HG03432 (cell line): ENCODE results near the gene GOLGA6L2.
"Not testable (repeated sequence)": the region's sequence is repeated elsewhere in the genome, so short reads cannot be mapped to it uniquely, and the experiment has no call there.

Experiments used
- ATAC-seq: cut with Tn5 transposase; IDR thresholded peaks from one replicate; pipeline ENCODE4 v1.9.1; 2021; ENCODE audit warnings: mild to moderate bottlenecking, moderate library complexity; ENCODE audit not compliant: unreplicated experiment

The GOLGA6L2 gene

DNA sequence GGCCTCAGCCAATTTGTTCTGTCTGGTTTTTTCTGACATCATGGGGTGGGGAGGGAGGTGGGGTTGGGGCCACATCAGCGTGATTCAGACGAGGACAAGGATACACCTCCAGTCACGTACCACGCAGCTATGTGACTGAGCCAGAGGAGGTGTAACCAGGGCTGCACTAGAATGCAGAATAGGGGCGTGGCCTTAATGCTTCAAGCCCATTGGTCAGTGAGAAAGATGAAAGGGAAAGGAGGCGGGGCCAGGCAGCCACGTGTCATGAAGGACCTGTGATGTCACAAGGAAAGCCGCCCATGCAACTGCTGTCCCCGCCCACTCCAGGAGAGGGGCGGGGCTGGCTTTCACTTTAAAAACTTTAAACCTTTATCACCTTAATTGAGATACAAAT is at the start of gene GOLGA6L2:
GOLGA6L2 (minus strand) TSS at position 137 of the 394 bp plus-strand sequence; CDS start at position 75, 62 bp downstream.
- no peak for ATAC-seq

DNA sequence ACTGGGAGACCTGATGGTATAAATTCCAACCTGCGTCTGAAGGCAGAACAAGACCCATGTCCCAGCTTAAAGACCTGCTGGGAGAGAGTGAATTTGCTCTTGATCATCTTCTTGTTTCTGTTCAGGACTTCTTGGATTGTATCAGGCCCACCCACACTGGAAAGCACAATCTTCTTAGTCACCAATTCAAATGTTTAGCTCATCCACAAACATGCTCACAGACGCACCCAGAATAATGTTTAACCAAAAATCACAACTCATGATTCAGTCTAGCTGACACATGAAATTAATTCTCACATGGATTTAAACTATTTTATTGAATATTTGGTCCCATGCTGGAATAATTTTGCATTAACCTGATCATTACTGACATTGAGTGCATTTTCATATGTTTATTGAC is 37.8 kb upstream of the GOLGA6L2 start:
- ATAC-seq = no peak

GRCh38 chr15:23483821-23484299 is 36.8 kb upstream of the GOLGA6L2 start:
- ATAC-seq = no peak

GRCh38 chr15:23482764-23483489 is 35.9 kb upstream of the GOLGA6L2 start:
- ATAC-seq = no peak

- ATAC-seq = no peak
Measured at GRCh38 chr15:23482228-23482627, 35.2 kb upstream of the GOLGA6L2 start.

DNA sequence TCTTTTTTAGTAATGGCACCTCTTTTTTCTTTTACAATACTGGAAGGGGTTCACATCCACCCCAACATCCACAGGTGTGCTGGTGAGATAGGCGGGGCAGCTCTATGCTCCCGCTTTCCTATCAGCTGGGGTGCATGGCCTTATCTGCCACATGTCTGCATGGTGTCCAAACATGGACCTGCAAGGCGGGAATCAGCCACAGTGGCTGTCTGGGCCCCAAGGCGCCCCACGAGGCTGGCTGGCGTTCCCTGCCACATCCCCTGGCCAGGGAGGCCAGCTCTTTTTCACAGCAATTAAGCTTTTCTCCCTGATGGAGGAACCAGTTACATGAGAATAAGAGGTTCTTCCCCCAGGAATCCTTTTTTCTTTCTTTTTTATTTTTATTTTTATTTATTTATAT is 30.9 kb upstream of the GOLGA6L2 start:
- no peak for ATAC-seq

DNA sequence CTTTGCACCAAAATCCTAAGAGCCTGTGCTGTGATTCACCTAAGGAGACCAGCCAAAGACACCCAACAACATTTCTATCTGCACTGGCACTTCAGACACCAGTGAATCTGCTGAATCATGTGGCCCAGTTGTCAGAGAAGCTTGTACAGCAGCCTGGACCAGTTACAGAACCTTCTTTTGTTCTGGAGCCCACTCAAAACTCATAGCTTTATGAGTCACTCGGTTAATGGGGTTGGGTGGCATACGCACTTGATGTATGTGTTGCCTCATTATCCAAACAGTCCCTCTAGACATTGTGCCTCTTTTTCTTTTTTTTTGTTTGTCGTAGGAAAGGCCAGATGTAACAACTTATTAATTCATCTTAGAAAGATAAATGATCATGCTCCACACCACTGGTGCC is 25.6 kb upstream of the GOLGA6L2 start:
- ATAC-seq = no peak

DNA sequence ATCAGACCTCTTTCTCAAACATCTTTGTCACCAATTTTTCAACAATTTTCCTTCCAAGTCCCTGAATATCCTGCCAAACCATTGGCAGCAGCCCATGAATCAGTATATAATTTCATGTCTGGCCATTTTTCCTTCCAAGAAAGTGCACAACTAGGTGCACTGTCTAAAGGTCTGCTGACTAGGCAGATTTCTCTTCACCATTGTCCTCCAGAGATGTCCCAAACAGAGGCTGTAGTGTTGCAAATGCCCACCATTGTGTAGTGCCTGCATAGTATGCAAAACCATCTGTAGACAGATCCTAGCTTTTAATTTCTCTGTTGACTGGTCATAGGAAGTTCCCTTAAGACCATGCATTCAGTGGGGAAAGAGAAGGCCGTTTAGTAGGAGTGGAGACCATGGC is 25.0 kb upstream of the GOLGA6L2 start:
- ATAC-seq = no peak

DNA sequence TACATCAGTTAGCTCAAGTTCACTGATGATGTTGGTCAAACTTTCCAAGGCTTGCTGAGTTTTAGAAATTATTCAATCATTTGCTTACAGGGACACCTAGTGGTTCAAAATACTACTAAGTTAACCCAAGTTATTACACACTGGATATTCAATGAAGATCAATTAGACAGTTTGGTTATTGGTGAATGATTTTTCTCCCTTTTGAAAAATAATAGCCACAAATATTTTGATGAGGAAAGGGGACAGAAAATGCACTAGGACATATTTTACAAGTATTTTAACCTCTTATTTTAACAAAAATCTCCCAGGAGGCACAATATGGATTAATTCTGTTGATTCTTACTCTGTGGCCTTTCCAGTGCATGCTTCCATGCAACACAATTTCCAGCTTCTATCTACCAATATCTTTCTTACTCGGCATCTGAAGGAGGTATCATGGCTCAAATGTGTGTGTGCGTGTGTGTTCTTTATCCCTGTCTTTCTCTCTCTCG is 20.1 kb upstream of the GOLGA6L2 start:
- no peak for ATAC-seq

DNA sequence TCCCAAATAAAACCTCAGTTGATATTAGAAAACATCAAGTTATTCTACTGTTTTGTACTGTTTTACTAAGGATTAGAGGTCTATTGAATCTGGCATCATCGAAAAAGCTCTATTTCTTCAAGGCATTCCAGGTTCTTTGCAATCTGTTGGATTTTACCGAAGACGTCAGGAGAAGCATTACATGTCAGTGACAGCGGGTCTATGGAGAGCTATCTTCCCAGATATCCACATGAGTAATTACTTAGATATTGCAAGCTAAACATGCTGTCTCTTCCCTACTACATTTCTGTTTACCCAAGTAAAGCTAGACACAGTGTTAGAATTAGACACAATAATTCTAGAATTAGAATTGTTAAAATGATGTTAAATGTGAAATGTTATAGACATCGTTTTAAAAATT is 10.8 kb upstream of the GOLGA6L2 start:
- ATAC-seq = no peak

DNA sequence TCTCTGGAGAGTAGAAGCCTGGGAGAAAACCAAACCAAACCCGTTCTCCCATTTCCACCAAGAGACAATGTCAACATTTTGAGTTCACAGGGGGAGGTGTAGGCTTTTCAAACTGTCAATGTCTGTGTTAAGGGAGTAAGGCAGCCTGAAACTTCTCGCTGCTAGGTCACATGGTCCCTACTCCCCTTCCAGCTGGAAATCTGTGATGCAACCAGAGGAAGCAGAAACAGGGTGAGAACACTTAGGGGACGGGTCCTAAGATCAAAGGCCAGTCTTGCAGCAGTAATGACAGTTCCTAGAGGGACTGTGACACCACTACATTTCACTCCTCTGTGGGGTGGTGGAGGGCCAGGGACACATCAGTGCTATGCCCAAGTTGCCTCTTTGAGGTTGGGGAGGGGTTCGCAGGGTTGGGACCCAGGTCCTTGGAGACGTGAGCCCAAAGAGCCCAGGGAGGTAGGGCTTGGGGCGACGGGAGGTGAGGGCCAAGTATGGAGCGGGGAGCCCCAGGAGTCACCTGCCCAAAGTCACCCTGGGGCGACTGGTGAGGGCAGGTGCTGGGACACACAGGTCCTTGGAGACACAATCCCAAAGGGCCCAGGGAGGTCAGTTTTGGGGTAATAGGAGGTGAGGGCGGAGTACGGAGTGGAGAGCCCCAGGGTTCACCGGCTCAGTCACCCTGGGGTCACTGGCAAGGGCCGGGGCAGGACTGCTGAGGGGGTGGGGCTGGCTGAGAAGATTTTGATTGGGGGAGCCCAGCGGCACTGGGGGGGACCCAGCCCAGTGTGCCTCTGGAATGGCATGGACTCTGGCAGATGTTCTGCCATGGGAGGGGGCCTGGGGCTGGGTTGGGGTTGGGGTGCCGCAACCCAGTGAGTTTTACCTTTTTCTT is 582 bp downstream of the GOLGA6L2 start:
- no peak for ATAC-seq

DNA sequence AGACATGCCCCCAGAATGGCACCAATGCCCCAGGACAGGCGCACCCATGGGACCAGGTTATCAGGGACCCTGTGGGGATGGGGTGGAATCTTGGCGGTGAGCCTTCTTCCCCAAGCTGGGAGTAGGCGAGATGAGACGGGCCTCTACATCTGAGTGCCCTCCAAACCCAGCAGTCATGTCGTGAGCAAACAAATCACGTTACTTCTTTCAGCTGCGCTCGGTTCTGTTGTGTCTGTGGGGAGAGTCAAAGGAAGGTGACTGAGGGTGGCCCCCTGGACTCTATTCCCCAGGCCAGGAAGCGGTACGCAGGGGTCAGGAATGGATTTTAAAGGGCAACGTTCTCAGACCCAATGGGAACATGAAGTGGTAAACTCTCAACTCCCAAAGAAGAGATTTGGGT is 2.8 kb downstream of the GOLGA6L2 start:
- no peak for ATAC-seq

DNA sequence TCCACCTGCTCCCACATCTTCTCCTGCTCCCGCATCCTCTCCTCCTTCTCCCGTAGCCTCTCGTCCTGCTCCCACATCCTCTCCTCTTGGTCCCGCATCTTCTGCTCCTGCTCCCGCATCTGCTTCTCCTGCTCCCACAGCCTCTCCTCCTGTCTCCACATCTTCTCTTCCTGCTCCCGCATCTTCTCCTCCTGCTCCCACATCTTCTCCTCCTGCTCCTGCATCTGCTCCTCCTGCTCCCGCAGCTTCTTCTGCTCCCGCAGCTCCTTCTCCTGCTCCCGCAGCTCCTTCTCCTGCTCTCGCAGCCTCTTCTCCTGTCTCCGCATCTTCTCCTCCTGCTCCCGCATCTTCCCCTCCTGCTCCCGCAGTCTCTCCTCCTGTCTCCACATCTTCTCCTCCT is 5.8 kb downstream of the GOLGA6L2 start:
- no peak for ATAC-seq

- ATAC-seq = no peak
Measured at GRCh38 chr15:23440596-23440995, 6.4 kb downstream of the GOLGA6L2 start.

DNA sequence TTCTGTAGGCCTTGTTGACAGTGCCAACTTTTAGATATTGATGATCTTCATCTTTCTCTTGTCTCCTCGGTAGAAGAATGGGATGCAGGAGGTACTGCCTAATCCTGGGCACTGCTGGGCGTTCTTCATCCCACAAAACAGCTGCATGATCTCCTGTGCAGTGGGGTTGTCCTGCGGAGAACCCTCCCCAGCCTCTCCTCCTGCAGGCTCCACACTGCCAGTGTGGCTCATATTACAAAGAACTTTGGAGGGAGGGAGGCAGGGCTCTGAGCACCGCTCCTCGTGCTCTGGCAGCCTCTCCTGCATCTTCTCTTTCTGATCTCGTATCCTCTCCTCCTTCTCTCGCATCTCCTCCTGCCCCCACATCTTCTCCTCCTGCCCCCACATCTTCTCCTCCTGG is 7.5 kb downstream of the GOLGA6L2 start:
- no peak for ATAC-seq

GRCh38 chr15:23438816-23439466 is 8.1 kb downstream of the GOLGA6L2 start:
- ATAC-seq = no peak

DNA sequence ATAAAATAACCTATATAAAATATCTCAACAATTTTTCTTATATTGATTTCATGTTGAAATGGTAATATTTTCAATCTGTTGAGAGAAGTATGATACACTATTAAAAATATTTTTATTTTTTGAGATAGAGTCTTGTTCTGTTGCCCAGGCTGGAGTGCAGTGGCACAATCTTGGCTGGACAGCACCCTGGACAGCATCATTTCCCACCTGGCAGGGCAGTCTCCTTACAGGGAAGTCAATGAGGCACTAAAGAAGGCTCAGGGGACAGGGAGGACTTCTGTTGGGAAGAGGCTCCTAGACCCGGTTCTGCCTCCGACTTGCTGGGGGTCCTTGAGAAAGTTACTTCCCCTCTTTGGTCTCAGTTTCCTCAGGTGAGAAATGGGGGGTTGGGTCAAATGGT is 9.4 kb downstream of the GOLGA6L2 start:
- ATAC-seq = no peak

- no peak for ATAC-seq
Measured at GRCh38 chr15:23437146-23437545, 9.9 kb downstream of the GOLGA6L2 start.

DNA sequence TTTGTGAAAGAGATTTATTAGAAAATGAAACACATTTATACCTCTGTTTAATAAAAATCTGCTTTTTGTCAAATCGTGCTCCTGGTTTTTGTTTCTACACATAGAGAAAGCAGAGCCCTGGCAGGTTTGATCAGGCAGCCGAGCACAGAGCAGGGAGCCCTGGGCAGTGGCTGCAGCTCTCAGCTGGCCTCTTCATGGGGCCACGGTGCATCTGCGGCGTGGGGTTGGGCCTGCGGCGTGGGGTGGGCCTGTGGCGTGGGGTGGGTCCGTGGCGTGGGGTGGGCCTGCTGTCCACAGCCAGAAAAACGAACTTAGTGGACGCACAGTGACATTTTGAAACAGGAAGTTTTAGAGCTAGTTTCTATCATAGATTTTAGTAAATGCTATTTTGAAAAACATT is 10.6 kb downstream of the GOLGA6L2 start:
- no peak for ATAC-seq

- not testable (repeated sequence) for ATAC-seq
Measured at GRCh38 chr15:23434699-23435098, 12.3 kb downstream of the GOLGA6L2 start.

- ATAC-seq = not testable (repeated sequence)
Measured at GRCh38 chr15:23425327-23425726, 21.7 kb downstream of the GOLGA6L2 start.
